ENCODE results near the gene C22orf39. TPM values are rescaled to one million over a fixed set of nuclear protein-coding genes. Genes with fewer than 3 reads are reported as not detected.

C22orf39 gene
- total RNA-seq, 4 donors from 2014 or later: 66.9 to 90.0 (median 83.1) TPM

DNA sequence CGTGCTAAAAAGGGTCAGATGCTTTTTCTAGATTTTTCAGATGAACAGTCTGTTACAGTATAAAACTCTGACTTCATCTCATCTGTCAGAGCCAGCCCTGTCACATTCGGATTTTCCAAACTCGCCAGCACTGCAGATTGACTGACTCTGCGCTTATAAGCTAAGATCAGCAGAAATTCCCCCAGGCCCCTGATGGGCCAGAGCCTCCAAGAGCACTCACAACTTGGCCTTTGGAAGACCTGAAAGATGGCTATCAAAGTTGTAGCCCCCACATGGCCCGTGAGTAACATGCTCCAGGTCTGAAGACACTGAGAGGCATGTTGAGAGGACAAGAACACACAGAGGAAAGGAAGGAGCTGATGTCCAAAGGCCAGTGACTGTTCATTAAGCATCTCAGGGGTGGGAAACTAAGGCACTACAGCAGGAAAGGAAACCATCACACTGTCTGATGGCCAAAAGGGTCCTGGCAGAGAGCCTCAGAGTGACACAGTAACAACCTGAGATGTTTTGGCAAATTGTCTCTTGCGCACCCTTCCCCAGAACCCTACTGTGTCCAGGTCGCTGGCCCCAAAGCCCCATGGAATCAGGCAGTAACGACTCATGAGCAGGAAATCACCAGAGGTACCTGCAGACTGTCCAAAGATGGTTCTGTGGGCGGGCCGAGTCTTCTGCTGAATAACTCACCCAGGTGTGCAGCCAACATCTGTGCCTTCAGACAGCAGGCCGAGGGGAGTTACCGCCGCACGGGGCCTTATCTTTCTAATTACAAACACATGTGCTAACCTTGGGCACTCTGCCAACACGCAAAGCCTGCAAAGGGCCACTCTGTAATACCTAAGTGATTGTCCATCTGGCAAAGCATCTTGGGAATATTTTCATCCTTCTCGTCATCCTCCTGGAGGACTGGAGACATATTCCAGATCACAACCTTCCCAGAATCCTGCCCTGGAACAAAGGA lies 39.6 kb downstream of the C22orf39 start:
- intact Hi-C loops (cut with DNase I): no loop called here
- Histone ChIP-seq H3K27ac (peak overlapping the region; percentile 77 to 97 (median 90)), H3K36me3 (peaks cover 20 to 28% of the 10 kb centered on the region in 2 donors), H3K9me3 (no peaks in the 10 kb centered on the region), H3K4me3 (replicated peaks in 1 of 3) (no peak overlapping the region), H3K27me3 (no peaks in the 10 kb centered on the region), H3K4me1 (peaks cover 69 to 76% of the 10 kb centered on the region in 2 donors)
- TF ChIP-seq POLR2A (IDR thresholded peaks at IDR 0.05): no peak
- 71 to 79% methylated on average over 13 to 16 of the region's 16 CpGs for WGBS, 2 donors
- DNase-seq: no peak

DNA sequence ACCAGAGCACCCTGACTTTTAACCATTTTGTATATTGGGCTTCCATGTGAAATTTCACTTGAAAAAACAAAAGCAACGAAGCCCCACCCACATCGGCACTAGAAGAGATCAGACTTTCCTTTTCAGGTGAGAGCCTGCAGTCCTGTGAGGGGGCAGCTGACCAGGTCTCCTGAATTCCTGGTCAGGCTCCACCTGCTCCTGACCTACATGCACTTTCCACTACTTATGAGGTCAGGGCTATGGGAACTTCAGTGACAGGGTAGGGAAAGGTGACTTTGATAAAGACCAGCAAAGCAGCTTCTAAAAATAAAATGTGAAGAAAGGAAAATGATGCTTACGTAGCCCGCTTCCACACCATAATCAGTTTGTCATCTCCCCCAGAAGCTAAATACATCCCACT lies 40.7 kb downstream of the C22orf39 start:
- Histone ChIP-seq H3K27me3 (no peaks in the 10 kb centered on the region), H3K4me3 (replicated peaks in 1 of 3) (no peak overlapping the region), H3K36me3 (peaks cover 20 to 30% of the 10 kb centered on the region in 2 donors), H3K27ac (peak overlapping the region; percentile 77 to 97 (median 90)), H3K4me1 (peaks cover 60 to 67% of the 10 kb centered on the region in 2 donors), H3K9me3 (no peaks in the 10 kb centered on the region)
- DNase-seq: peak; percentile 80
- WGBS, 2 donors: 63 to 74% methylated on average over 4 of the region's 4 CpGs
- intact Hi-C loops (cut with DNase I): no loop called here
- TF ChIP-seq, protein P1, sequence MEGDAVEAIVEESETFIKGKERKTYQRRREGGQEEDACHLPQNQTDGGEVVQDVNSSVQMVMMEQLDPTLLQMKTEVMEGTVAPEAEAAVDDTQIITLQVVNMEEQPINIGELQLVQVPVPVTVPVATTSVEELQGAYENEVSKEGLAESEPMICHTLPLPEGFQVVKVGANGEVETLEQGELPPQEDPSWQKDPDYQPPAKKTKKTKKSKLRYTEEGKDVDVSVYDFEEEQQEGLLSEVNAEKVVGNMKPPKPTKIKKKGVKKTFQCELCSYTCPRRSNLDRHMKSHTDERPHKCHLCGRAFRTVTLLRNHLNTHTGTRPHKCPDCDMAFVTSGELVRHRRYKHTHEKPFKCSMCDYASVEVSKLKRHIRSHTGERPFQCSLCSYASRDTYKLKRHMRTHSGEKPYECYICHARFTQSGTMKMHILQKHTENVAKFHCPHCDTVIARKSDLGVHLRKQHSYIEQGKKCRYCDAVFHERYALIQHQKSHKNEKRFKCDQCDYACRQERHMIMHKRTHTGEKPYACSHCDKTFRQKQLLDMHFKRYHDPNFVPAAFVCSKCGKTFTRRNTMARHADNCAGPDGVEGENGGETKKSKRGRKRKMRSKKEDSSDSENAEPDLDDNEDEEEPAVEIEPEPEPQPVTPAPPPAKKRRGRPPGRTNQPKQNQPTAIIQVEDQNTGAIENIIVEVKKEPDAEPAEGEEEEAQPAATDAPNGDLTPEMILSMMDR (IDR thresholded peaks at IDR 0.05): no peak
- no peak for TF ChIP-seq POLR2A (IDR thresholded peaks at IDR 0.05)

DNA sequence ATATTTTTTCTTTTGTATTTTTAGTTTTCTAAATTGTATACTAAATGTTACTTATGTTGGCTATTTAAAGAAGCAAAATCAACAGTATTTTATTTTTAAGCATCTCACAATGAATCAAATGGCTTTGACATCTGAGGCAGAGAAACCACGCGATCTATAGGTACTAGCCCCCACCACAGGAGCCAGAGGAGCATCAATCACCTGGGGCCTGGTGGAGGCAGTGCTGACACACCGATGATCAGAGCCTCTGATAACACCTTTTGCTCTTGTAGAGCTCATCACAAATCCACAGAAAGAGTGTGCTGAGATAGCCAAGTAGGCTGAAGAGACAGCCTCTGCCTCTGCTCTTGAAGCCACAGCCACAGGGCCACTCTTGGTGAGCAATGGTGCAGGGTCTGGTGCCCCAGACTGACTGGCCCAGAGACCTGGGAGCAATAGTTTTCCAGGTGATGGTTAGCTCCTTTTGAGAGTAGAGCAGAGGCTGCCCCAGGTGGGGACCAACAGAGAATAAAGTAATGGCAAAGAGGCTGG lies 41.2 kb downstream of the C22orf39 start:
- Histone ChIP-seq H3K9me3 (no peaks in the 10 kb centered on the region), H3K27me3 (no peaks in the 10 kb centered on the region), H3K4me1 (peaks cover 55 to 63% of the 10 kb centered on the region in 2 donors), H3K27ac (peak overlapping the region; percentile 77 to 97 (median 90)), H3K4me3 (replicated peaks in 1 of 3) (no peak overlapping the region), H3K36me3 (peaks cover 20 to 35% of the 10 kb centered on the region in 2 donors)
- intact Hi-C loops (cut with DNase I): no loop called here
- DNase-seq: no peak
- WGBS, 2 donors: 79 to 91% methylated on average over 3 of the region's 3 CpGs
- TF ChIP-seq POLR2A (IDR thresholded peaks at IDR 0.05): no peak

DNA sequence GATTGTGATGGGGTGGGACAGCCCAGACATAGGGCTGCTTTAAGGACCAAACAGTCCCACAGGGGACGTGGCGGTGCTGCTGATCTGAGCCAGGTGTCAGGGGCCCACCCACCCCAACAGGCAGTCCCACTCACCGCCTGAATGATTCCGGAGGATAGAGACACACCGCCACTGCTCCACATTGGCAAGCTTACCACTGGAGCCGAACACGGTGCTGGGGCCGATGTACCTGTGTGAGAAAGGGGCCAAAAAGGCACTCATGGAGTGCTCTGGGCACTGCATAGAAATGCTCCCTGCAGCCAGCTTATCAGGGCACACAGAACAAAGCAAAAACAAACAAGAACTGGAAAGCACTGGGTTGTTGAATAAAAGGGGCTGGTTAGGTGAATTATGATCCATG lies 41.9 kb downstream of the C22orf39 start:
- TF ChIP-seq, protein P1 (IDR thresholded peaks at IDR 0.05): no peak
- TF ChIP-seq POLR2A (IDR thresholded peaks at IDR 0.05): no peak
- Histone ChIP-seq H3K27me3 (no peaks in the 10 kb centered on the region), H3K4me3 (replicated peaks in 1 of 3) (no peak overlapping the region), H3K27ac (peak overlapping the region; percentile 77 to 97 (median 90)), H3K9me3 (no peaks in the 10 kb centered on the region), H3K36me3 (peaks cover 26 to 39% of the 10 kb centered on the region in 2 donors), H3K4me1 (peaks cover 48 to 57% of the 10 kb centered on the region in 2 donors)
- intact Hi-C loops (cut with DNase I): no loop called here
- 39 to 58% methylated on average over 8 of the region's 8 CpGs for WGBS, 2 donors
- DNase-seq: peak; percentile 26 to 30

DNA sequence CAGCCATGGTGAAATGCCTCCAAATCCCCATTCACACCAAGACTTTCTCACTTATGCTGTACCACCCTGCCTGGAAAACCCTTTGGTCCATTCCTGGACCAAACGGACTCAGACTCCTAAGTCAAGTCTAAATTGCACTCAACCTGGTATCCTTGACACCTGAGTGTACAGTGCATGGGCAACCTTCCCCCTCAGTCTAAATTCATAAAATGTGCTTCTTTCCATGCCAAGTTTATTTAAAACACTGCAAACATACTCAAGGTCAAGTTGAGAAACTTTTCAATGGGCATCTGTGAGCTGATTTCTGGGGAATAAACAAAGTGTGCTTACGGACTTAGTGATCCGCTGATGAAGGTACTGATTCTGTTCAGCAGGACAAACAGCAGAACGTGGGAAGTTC lies 42.4 kb downstream of the C22orf39 start:
- H3K27ac ChIP-seq: peak overlapping the region; percentile 77 to 97 (median 90)
- TF ChIP-seq POLR2A (IDR thresholded peaks at IDR 0.05): peak in 1 of 2 donors; percentile 6
- TF ChIP-seq, protein P1 (IDR thresholded peaks at IDR 0.05): no peak
- peaks cover 43 to 52% of the 10 kb centered on the region in 2 donors for H3K4me1 ChIP-seq
- intact Hi-C loops (cut with DNase I): no loop called here
- H3K9me3 ChIP-seq: no peaks in the 10 kb centered on the region
- no peak for DNase-seq
- no peaks in the 10 kb centered on the region for H3K27me3 ChIP-seq
- WGBS, 2 donors: 29 to 57% methylated on average over 4 of the region's 4 CpGs
- peaks cover 30 to 38% of the 10 kb centered on the region in 2 donors for H3K36me3 ChIP-seq
- H3K4me3 ChIP-seq (replicated peaks in 1 of 3): no peak overlapping the region

All from thyroid gland (tissue), 4 donors.